GM21447 (cell line): ENCODE data around the gene CFAP221.

Experiments
- ATAC-seq: cut with Tn5 transposase; IDR thresholded peaks from one replicate; pipeline ENCODE4 v1.9.1; 2021; ENCODE audit not compliant: unreplicated experiment

Gene CFAP221

GRCh38 chr2:119536211-119536610 is 8.0 kb upstream of the CFAP221 start:
- ATAC-seq: no peak

GRCh38 chr2:119536707-119537106 is 7.5 kb upstream of the CFAP221 start:
- no peak for ATAC-seq

GRCh38 chr2:119537792-119538191 is 6.5 kb upstream of the CFAP221 start:
- no peak for ATAC-seq

GRCh38 chr2:119541476-119541875 is 2.8 kb upstream of the CFAP221 start:
- no peak for ATAC-seq

- no peak for ATAC-seq
These were observed 758 bp downstream of the CFAP221 start for GRCh38 chr2:119544939-119545475.

- ATAC-seq: no peak
These were observed 1.7 kb downstream of the CFAP221 start for GRCh38 chr2:119545754-119546446.

GRCh38 chr2:119546447-119546767 is 2.2 kb downstream of the CFAP221 start:
- ATAC-seq: no peak

GRCh38 chr2:119548516-119549120 is 4.4 kb downstream of the CFAP221 start:
- ATAC-seq: no peak

GRCh38 chr2:119549241-119549640 is 5.0 kb downstream of the CFAP221 start:
- ATAC-seq: no peak

GRCh38 chr2:119550346-119550745 is 6.1 kb downstream of the CFAP221 start:
- ATAC-seq: no peak

GRCh38 chr2:119550856-119551255 is 6.6 kb downstream of the CFAP221 start:
- ATAC-seq: no peak

- ATAC-seq: no peak
These were observed 8.7 kb downstream of the CFAP221 start for GRCh38 chr2:119552902-119553301.

GRCh38 chr2:119553687-119554344 is 9.6 kb downstream of the CFAP221 start:
- ATAC-seq: no peak

- ATAC-seq: no peak
These were observed 21.2 kb downstream of the CFAP221 start for GRCh38 chr2:119565481-119565880.

GRCh38 chr2:119567292-119567691 is 23.0 kb downstream of the CFAP221 start:
- no peak for ATAC-seq

- peak; percentile 95 for ATAC-seq
These were observed 30.0 kb downstream of the CFAP221 start for GRCh38 chr2:119574108-119574815.

- no peak for ATAC-seq
These were observed 30.6 kb downstream of the CFAP221 start for GRCh38 chr2:119574864-119575263.

GRCh38 chr2:119575439-119575838 is 31.2 kb downstream of the CFAP221 start:
- no peak for ATAC-seq

- no peak for ATAC-seq
These were observed 35.4 kb downstream of the CFAP221 start for GRCh38 chr2:119579424-119580295.

- ATAC-seq: no peak
These were observed 36.4 kb downstream of the CFAP221 start for GRCh38 chr2:119580550-119581072.
